Liver (tissue), 9 donors: ENCODE data around the gene SMAD9. TPM values are rescaled to one million over a fixed set of nuclear protein-coding genes. Genes with fewer than 3 reads are reported as not detected.

Experiments
- DNase-seq: peaks from one replicate; pipeline ENCODE4 v3.0.0-alpha.2; 2017; ENCODE audit warnings: low spot score
- H3K27ac ChIP-seq, 2 donors: one replicate each; pipeline ENCODE4 v1.7.0; 2013; ENCODE audit warnings: inconsistent platforms in 2 of 2, low read length in 2 of 2, control low read depth in 1 of 2, low read depth in 1 of 2, mild to moderate bottlenecking in 1 of 2
- H3K27me3 ChIP-seq, 4 donors: one replicate each; pipeline versions ENCODE4 v1.6.1 to v1.7.0; 2013; ENCODE audit warnings: low read length in 3 of 4, inconsistent platforms in 1 of 4, mild to moderate bottlenecking in 1 of 4, moderate library complexity in 1 of 4; ENCODE audit not compliant: control insufficient read depth in 4 of 4, insufficient read depth in 4 of 4
- H3K36me3 ChIP-seq, 4 donors: one replicate each; pipeline versions ENCODE4 v1.6.1 to v1.7.0; 2013; ENCODE audit warnings: low read length in 3 of 4, mild to moderate bottlenecking in 3 of 4, low read depth in 1 of 4, moderate library complexity in 1 of 4; ENCODE audit not compliant: control insufficient read depth in 4 of 4, insufficient read depth in 3 of 4
- H3K4me1 ChIP-seq, 4 donors: one replicate each; pipeline versions ENCODE4 v1.6.1 to v1.7.0; 2013; ENCODE audit warnings: low read length in 3 of 4, mild to moderate bottlenecking in 3 of 4, moderate library complexity in 1 of 4; ENCODE audit not compliant: control insufficient read depth in 4 of 4, insufficient read depth in 4 of 4
- H3K4me3 ChIP-seq, 3 donors: one replicate each; pipeline versions ENCODE4 v1.6.1 to v1.7.0; 2013; ENCODE audit warnings: low read length in 3 of 3, control low read depth in 1 of 3, low read depth in 1 of 3, mild to moderate bottlenecking in 1 of 3
- H3K9ac ChIP-seq, 2 donors: one replicate each; pipeline ENCODE4 v1.7.0; 2013; ENCODE audit warnings: low read length in 2 of 2, mild to moderate bottlenecking in 2 of 2, moderate library complexity in 2 of 2, control low read depth in 1 of 2, low read depth in 1 of 2
- H3K9me3 ChIP-seq, 4 donors: one replicate each; pipeline versions ENCODE4 v1.6.1 to v1.7.0; 2013; ENCODE audit warnings: low read length in 3 of 4; ENCODE audit not compliant: control insufficient read depth in 4 of 4
- CTCF ChIP-seq: fragments of 150-350 bp; IDR thresholded peaks from 2 replicates; pipeline ENCODE4 v1.5.1; 2017; ENCODE audit warnings: improper control_type of control experiment, low read depth, low read length; ENCODE audit not compliant: missing input control
- FOXA1 ChIP-seq: IDR thresholded peaks from 2 replicates; pipeline ENCODE4 v1.6.1; 2016; ENCODE audit warnings: antibody characterized with exemption
- GABPA ChIP-seq, 2 donors: IDR thresholded peaks in 1 of 2; conservative IDR thresholded peaks in 1 of 2; 2 replicates each; pipeline ENCODE4 v1.6.1; 2016; ENCODE audit warnings: antibody characterized with exemption in 2 of 2, mild to moderate bottlenecking in 1 of 2, moderate library complexity in 1 of 2
- HNF4A ChIP-seq, 2 donors: conservative IDR thresholded peaks; 2 replicates each; pipeline ENCODE4 v1.6.1; 2016; ENCODE audit warnings: antibody characterized with exemption in 2 of 2, mild to moderate bottlenecking in 2 of 2
- JUND ChIP-seq, 2 donors: IDR thresholded peaks; 2 replicates each; pipeline ENCODE4 v1.6.1; 2016; ENCODE audit warnings: antibody characterized with exemption in 2 of 2
- NR2F2 ChIP-seq: IDR thresholded peaks from 2 replicates; pipeline ENCODE4 v1.6.1; 2016; ENCODE audit warnings: antibody characterized with exemption
- RAD21 ChIP-seq, 2 donors: IDR thresholded peaks; 2 replicates each; pipeline ENCODE4 v1.6.1; 2016; ENCODE audit warnings: antibody characterized with exemption in 2 of 2, mild to moderate bottlenecking in 2 of 2
- REST ChIP-seq: IDR thresholded peaks from 2 replicates; pipeline ENCODE4 v1.6.1; 2016; ENCODE audit warnings: antibody characterized with exemption, mild to moderate bottlenecking
- RXRA ChIP-seq, 2 donors: IDR thresholded peaks; 2 replicates each; pipeline ENCODE4 v1.6.1; 2017 to 2018; ENCODE audit warnings: antibody characterized with exemption in 2 of 2, mild to moderate bottlenecking in 1 of 2
- SP1 ChIP-seq: IDR thresholded peaks from 2 replicates; pipeline ENCODE4 v1.6.1; 2018; ENCODE audit warnings: antibody characterized with exemption, mild to moderate bottlenecking
- WGBS: extraction: QIAGEN DNeasy Blood & Tissue Kit; methylation state at CpG from one replicate; pipeline ENCODE4 v1.1.7; 2013; 5-methylcytosine and 5-hydroxymethylcytosine counted together
- polyA plus RNA-seq, 2 donors: library from polyadenylated mRNA; stranded (reverse) in 1 of 2; unstranded in 1 of 2; fragments of 200-250 nt in 1 of 2; fragments of >200 nt in 1 of 2; fragmentation: Nextera tagmentation in 1 of 2; extraction: Ambion mirVana in 1 of 2; gene quantifications; one replicate each; pipeline versions ENCODE4 v1.2.1 to v1.2.3, GENCODE V29; 2013 to 2015
- total RNA-seq, 2 donors: library from RNA; depleted of rRNA; stranded (reverse); fragments of >200 nt; gene quantifications; one replicate each; pipeline ENCODE4 v1.2.3, GENCODE V29; 2014
- TF ChIP-seq, protein P1 (sequence below): IDR thresholded peaks from 2 replicates; pipeline ENCODE4 v1.6.1; 2016; ENCODE audit warnings: antibody characterized with exemption
- TF ChIP-seq, protein P2 (sequence below): IDR thresholded peaks from 2 replicates; pipeline ENCODE4 v1.6.1; 2016; ENCODE audit warnings: antibody characterized with exemption
- donor health status: healthy.
- donor health status: healthy.
- donor health status: healthy.
- donor health status: healthy.
- donor health status: healthy.

The SMAD9 gene
- total and polyA plus RNA-seq, 4 donors = 0.51 to 1.3 (median 0.95) TPM

DNA sequence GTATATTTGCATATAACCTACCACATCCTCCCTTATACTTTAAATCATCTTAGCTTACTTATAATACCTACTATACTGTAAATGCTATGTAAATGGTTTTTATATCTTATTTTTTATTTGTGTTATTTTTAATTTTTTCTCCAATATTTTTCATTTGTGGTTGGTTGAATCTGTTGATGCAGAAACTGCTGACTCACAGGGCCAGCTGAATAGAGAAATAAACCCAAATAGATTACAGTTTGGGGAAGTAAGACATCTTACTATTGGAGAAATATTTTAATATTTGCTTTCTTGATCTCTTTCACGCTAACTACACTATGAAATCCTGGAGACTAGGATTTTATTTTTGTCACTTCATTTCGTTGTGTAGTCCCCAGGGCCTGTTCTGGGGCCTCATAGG is 7.1 kb downstream of the SMAD9 start (continued):
- TF ChIP-seq REST (no peak), RXRA (IDR thresholded peaks at IDR 0.05) (no peak), FOXA1 (no peak)

DNA sequence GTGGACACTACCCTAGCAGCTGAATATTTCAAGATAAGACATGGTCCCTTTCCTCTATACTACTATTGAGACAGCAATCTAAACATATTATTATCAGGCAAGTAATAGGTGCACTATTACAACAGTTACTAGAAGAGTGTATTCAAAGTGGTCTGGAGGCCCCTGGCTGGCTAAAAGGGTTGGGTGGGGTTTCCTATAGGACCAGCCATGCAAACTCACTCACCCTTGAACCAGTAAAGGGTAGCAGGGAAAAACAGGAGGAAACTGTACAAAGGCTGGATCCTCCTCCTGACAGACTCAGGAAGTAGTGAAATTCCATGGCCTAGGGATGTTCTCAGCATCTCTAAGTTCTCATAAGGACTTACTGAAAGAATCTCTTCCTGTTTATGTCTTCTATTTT is 7.7 kb downstream of the SMAD9 start:
- no peaks in the 10 kb centered on the region for H3K4me1 ChIP-seq
- no peak overlapping the region for H3K4me3 ChIP-seq
- DNase-seq = no peak
- TF ChIP-seq RAD21 (IDR thresholded peaks at IDR 0.05) (no peak), SP1 (no peak), HNF4A (conservative IDR thresholded peaks at IDR 0.05) (no peak)
- TF ChIP-seq, protein P1, sequence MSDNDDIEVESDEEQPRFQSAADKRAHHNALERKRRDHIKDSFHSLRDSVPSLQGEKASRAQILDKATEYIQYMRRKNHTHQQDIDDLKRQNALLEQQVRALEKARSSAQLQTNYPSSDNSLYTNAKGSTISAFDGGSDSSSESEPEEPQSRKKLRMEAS = no peak
- no peaks in the 10 kb centered on the region for H3K9me3 ChIP-seq
- H3K9ac ChIP-seq = no peak overlapping the region
- no peaks in the 10 kb centered on the region for H3K36me3 ChIP-seq
- H3K27ac ChIP-seq = no peak overlapping the region
- H3K27me3 ChIP-seq = peaks cover 0 to 3% (median under 1%) of the 10 kb centered on the region in 4 donors

GRCh38 chr13:36910545-36910944 is 9.5 kb downstream of the SMAD9 start:
- 97% methylated on average over 1 of the region's 1 CpG for WGBS
- Histone ChIP-seq H3K4me3 (no peak overlapping the region), H3K9ac (no peak overlapping the region), H3K27me3 (peaks cover 0 to 2% (median 0%) of the 10 kb centered on the region in 4 donors), H3K36me3 (no peaks in the 10 kb centered on the region), H3K4me1 (no peaks in the 10 kb centered on the region), H3K9me3 (no peaks in the 10 kb centered on the region), H3K27ac (no peak overlapping the region)
- TF ChIP-seq, protein P2, sequence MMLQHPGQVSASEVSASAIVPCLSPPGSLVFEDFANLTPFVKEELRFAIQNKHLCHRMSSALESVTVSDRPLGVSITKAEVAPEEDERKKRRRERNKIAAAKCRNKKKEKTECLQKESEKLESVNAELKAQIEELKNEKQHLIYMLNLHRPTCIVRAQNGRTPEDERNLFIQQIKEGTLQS = no peak
- no peak for TF ChIP-seq NR2F2
- TF ChIP-seq REST = no peak
- TF ChIP-seq GABPA (IDR thresholded peaks at IDR 0.05 in 1 of 2, conservative IDR thresholded peaks at IDR 0.05 in 1 of 2) = no peak
- TF ChIP-seq JUND (IDR thresholded peaks at IDR 0.05) = no peak
- TF ChIP-seq CTCF = no peak
- TF ChIP-seq HNF4A (conservative IDR thresholded peaks at IDR 0.05) = no peak
- DNase-seq = no peak
